Measurements from ENCODE around the gene MARK2.
A peak's percentile ranks its signal among the peaks of the same experiment; 100 is the strongest.

Gene MARK2

DNA sequence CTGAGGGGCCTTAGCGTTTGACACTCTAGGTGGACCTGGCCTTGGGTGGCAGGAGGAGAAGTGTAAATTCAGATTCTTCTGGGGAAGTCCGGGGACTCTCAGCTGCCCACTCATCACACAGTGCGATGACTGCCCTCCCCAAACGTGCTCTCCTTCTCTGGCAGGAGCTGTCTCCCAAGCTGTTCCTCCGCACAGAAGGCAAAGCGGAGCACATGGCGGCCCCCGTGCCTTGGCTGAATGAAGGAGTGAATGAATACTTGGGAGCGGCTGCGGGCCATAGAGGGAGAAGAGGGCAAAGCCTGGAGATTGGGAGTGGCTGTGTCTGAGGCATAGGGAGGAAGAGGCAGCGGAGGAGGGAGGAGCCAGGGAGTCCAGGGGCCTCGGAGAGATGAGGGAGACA lies 93.0 kb downstream of the MARK2 start:
- TF ChIP-seq EP300 (IDR thresholded peaks at IDR 0.05; ENCODE audit: borderline replicate concordance) (no peak), NFIC (IDR thresholded peaks at IDR 0.05) (no peak), CREB1 (IDR thresholded peaks at IDR 0.05; ENCODE audit: low read depth) (no peak), TEAD4 (IDR thresholded peaks at IDR 0.05) (no peak), TAF1 (IDR thresholded peaks at IDR 0.05; ENCODE audit: low read depth) (no peak), YY1 (IDR thresholded peaks at IDR 0.05; ENCODE audit: low read depth) (no peak), TCF12 (IDR thresholded peaks at IDR 0.05; ENCODE audit: low read depth) (no peak), ZBTB7A (IDR thresholded peaks at IDR 0.05; ENCODE audit: low read depth) (no peak), RAD21 (IDR thresholded peaks at IDR 0.05; ENCODE audit: low read depth) (no peak), FOXM1 (IDR thresholded peaks at IDR 0.05; ENCODE audit: borderline replicate concordance, low read depth) (no peak), EGR1 (IDR thresholded peaks at IDR 0.05) (no peak), USF1 (IDR thresholded peaks at IDR 0.05) (no peak), CEBPB (IDR thresholded peaks at IDR 0.05) (no peak)
- TF ChIP-seq, protein P1, sequence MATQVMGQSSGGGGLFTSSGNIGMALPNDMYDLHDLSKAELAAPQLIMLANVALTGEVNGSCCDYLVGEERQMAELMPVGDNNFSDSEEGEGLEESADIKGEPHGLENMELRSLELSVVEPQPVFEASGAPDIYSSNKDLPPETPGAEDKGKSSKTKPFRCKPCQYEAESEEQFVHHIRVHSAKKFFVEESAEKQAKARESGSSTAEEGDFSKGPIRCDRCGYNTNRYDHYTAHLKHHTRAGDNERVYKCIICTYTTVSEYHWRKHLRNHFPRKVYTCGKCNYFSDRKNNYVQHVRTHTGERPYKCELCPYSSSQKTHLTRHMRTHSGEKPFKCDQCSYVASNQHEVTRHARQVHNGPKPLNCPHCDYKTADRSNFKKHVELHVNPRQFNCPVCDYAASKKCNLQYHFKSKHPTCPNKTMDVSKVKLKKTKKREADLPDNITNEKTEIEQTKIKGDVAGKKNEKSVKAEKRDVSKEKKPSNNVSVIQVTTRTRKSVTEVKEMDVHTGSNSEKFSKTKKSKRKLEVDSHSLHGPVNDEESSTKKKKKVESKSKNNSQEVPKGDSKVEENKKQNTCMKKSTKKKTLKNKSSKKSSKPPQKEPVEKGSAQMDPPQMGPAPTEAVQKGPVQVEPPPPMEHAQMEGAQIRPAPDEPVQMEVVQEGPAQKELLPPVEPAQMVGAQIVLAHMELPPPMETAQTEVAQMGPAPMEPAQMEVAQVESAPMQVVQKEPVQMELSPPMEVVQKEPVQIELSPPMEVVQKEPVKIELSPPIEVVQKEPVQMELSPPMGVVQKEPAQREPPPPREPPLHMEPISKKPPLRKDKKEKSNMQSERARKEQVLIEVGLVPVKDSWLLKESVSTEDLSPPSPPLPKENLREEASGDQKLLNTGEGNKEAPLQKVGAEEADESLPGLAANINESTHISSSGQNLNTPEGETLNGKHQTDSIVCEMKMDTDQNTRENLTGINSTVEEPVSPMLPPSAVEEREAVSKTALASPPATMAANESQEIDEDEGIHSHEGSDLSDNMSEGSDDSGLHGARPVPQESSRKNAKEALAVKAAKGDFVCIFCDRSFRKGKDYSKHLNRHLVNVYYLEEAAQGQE (IDR thresholded peaks at IDR 0.05; ENCODE audit: low read depth) = no peak
- TF ChIP-seq, protein P2, sequence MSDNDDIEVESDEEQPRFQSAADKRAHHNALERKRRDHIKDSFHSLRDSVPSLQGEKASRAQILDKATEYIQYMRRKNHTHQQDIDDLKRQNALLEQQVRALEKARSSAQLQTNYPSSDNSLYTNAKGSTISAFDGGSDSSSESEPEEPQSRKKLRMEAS (IDR thresholded peaks at IDR 0.05) = no peak

DNA sequence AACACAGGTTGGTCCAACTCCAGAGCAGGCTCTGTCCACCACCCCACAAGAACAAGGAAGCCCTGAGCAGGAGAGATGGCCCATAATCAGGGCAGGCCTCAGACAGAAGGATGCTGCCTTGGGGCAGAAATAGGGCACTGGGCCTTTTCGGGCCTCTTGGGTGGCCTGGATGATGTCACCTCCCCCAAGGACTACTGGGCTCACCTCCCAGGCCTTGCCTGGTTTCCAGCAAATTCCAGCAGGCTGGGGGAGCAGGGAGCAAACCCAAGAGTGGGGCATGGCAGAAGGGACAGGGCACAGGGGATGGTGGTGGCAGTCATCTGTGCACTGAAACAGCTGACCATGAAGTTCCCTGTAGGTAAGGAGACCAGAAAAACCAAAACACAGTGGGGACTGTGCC lies 94.5 kb downstream of the MARK2 start:
- TF ChIP-seq, protein P2 (IDR thresholded peaks at IDR 0.05) = no peak
- no peak for TF ChIP-seq CEBPB (IDR thresholded peaks at IDR 0.05)
- no peak for TF ChIP-seq RAD21 (IDR thresholded peaks at IDR 0.05; ENCODE audit: low read depth)
- no peak for TF ChIP-seq NFIC (IDR thresholded peaks at IDR 0.05)
- TF ChIP-seq FOXM1 (IDR thresholded peaks at IDR 0.05; ENCODE audit: borderline replicate concordance, low read depth) = no peak
- TF ChIP-seq CREB1 (IDR thresholded peaks at IDR 0.05; ENCODE audit: low read depth) = no peak
- no peak for TF ChIP-seq ZBTB7A (IDR thresholded peaks at IDR 0.05; ENCODE audit: low read depth)
- TF ChIP-seq TCF12 (IDR thresholded peaks at IDR 0.05; ENCODE audit: low read depth) = no peak
- TF ChIP-seq EP300 (IDR thresholded peaks at IDR 0.05; ENCODE audit: borderline replicate concordance) = no peak

- no peak for TF ChIP-seq TCF12 (IDR thresholded peaks at IDR 0.05; ENCODE audit: low read depth)
- peak; percentile 90 for TF ChIP-seq USF1 (IDR thresholded peaks at IDR 0.05)
- TF ChIP-seq YY1 (IDR thresholded peaks at IDR 0.05; ENCODE audit: low read depth) = no peak
- no peak for TF ChIP-seq ZBTB7A (IDR thresholded peaks at IDR 0.05; ENCODE audit: low read depth)
- TF ChIP-seq, protein P2 (IDR thresholded peaks at IDR 0.05) = peak; percentile 2; the same call in 1 of the 2 replicates
- TF ChIP-seq RAD21 (IDR thresholded peaks at IDR 0.05; ENCODE audit: low read depth) = no peak
- no peak for TF ChIP-seq NFIC (IDR thresholded peaks at IDR 0.05)
- no peak for TF ChIP-seq EGR1 (IDR thresholded peaks at IDR 0.05)
- TF ChIP-seq CEBPB (IDR thresholded peaks at IDR 0.05) = no peak
- TF ChIP-seq FOXM1 (IDR thresholded peaks at IDR 0.05; ENCODE audit: borderline replicate concordance, low read depth) = no peak
- TF ChIP-seq TAF1 (IDR thresholded peaks at IDR 0.05; ENCODE audit: low read depth) = peak; percentile 3; the same call in 1 of the 2 replicates
- TF ChIP-seq TEAD4 (IDR thresholded peaks at IDR 0.05) = no peak
- no peak for TF ChIP-seq CREB1 (IDR thresholded peaks at IDR 0.05; ENCODE audit: low read depth)
- no peak; the same call in 1 of the 2 replicates for TF ChIP-seq EP300 (IDR thresholded peaks at IDR 0.05; ENCODE audit: borderline replicate concordance)
These were observed 99.0 kb downstream of the MARK2 start for GRCh38 chr11:63937713-63938478.

DNA sequence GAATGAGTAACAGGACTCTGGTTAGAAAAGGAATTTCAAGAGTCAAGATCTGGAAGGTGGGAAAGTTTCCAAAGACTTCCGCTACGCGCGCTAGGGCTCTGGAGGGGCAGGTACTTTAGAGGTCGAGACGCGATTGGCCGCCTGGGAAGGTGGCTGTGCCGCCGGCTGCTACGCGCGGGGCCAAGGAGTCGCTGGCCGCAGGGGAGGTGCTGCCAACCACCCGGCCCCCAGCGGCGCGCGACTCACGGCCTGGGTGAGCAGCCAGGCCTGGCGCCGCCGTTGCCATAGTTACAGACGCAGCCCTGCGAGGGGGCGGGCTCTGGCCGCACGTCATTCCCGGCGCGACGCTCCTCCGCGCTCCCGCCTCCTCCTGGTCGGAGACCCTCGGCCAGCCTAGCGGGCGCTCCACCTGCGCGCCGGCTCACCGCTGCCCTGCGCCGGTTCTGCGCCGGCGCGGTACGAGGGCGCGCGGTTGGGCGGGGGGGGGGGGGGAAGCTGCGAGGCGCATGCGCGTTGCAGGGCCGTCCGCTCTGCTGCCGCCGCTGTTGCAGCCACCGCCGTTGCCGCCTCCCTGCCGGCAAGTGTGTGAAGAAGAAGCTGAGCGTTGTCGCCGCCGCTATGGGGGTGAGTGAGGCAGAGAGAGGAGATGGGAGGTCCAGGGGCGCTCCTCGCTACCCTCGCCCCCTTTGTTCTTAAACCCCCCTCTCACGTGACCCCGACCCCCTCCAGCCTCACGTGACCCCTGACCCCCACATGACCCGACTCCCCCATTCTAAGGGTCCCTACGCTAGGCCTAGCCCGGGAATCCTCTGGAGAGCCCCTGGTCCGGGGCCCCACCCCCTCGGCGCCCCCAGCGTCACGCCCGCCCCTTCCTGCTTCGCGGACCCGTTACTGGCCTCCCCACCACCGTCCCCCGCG lies 99.8 kb downstream of the MARK2 start, which contains the start of gene NAA40:
Gene NAA40 (plus strand): TSS at position 524 of the 918 bp plus-strand sequence. CDS start 95 bp downstream, at position 619.
- TF ChIP-seq EP300 (IDR thresholded peaks at IDR 0.05; ENCODE audit: borderline replicate concordance) = no peak; the same call in 1 of the 2 replicates
- TF ChIP-seq CEBPB (IDR thresholded peaks at IDR 0.05) = no peak
- TF ChIP-seq TAF1 (IDR thresholded peaks at IDR 0.05; ENCODE audit: low read depth) = peak; percentile 18
- TF ChIP-seq, protein P2 (IDR thresholded peaks at IDR 0.05) = peak; percentile 52
- no peak for TF ChIP-seq TEAD4 (IDR thresholded peaks at IDR 0.05)
- no peak; the same call in 1 of the 2 replicates for TF ChIP-seq RAD21 (IDR thresholded peaks at IDR 0.05; ENCODE audit: low read depth)
- TF ChIP-seq ZBTB7A (IDR thresholded peaks at IDR 0.05; ENCODE audit: low read depth) = peak; percentile 84; the same call in 1 of the 2 replicates
- TF ChIP-seq YY1 (IDR thresholded peaks at IDR 0.05; ENCODE audit: low read depth) = no peak
- peak; percentile 59 for TF ChIP-seq EGR1 (IDR thresholded peaks at IDR 0.05)
- peak; percentile 92 for TF ChIP-seq CREB1 (IDR thresholded peaks at IDR 0.05; ENCODE audit: low read depth)
- TF ChIP-seq USF1 (IDR thresholded peaks at IDR 0.05) = peak; percentile 95
- TF ChIP-seq FOXM1 (IDR thresholded peaks at IDR 0.05; ENCODE audit: borderline replicate concordance, low read depth) = no peak
- TF ChIP-seq NFIC (IDR thresholded peaks at IDR 0.05) = peak; percentile 46; the same call in 1 of the 2 replicates
- peak; percentile 28 for TF ChIP-seq TCF12 (IDR thresholded peaks at IDR 0.05; ENCODE audit: low read depth)
- TF ChIP-seq, protein P1 (IDR thresholded peaks at IDR 0.05; ENCODE audit: low read depth) = no peak; the same call in 1 of the 2 replicates

Data from Ishikawa (cell line).